HUES6 (cell line): ENCODE results near the gene TMC6.

ENCODE experiments used
- H3K27ac ChIP-seq: 2 replicates; pipeline ENCODE4 v1.7.0; 2013; ENCODE audit warnings: low read depth, mild to moderate bottlenecking, low read length, inconsistent platforms
- H3K27me3 ChIP-seq: 2 replicates; pipeline ENCODE4 v1.6.1; 2013; ENCODE audit warnings: low read length; ENCODE audit not compliant: control insufficient read depth, insufficient read depth
- H3K36me3 ChIP-seq: 2 replicates; pipeline ENCODE4 v1.6.1; 2013; ENCODE audit warnings: low read length; ENCODE audit not compliant: control insufficient read depth, insufficient read depth
- H3K4me1 ChIP-seq: 2 replicates; pipeline ENCODE4 v1.6.1; 2013; ENCODE audit warnings: low read length; ENCODE audit not compliant: control insufficient read depth, insufficient read depth
- H3K4me3 ChIP-seq: 2 replicates; pipeline ENCODE4 v1.5.1; 2013; ENCODE audit warnings: low read depth, low read length
- H3K9ac ChIP-seq: one replicate; pipeline ENCODE4 v1.6.1; 2013; ENCODE audit warnings: mild to moderate bottlenecking, low read length
- H3K9me3 ChIP-seq: 2 replicates; pipeline ENCODE4 v1.6.1; 2013; ENCODE audit warnings: low read depth, low read length; ENCODE audit not compliant: control insufficient read depth, insufficient read depth

The TMC6 gene

GRCh38 chr17:78151514-78152008 is 23.0 kb upstream of the TMC6 start:
- H3K4me3 ChIP-seq = no peak overlapping the region
- no peaks in the 10 kb centered on the region for H3K36me3 ChIP-seq
- peaks cover 6% of the 10 kb centered on the region for H3K4me1 ChIP-seq
- H3K9me3 ChIP-seq = no peaks in the 10 kb centered on the region
- H3K9ac ChIP-seq = no peak overlapping the region
- no peak overlapping the region for H3K27ac ChIP-seq
- no peaks in the 10 kb centered on the region for H3K27me3 ChIP-seq

- no peak overlapping the region for H3K9ac ChIP-seq
- H3K36me3 ChIP-seq = no peaks in the 10 kb centered on the region
- H3K4me1 ChIP-seq = peaks cover 6% of the 10 kb centered on the region
- no peaks in the 10 kb centered on the region for H3K27me3 ChIP-seq
- H3K9me3 ChIP-seq = no peaks in the 10 kb centered on the region
- H3K4me3 ChIP-seq = no peak overlapping the region
- no peak overlapping the region for H3K27ac ChIP-seq
Observed at GRCh38 chr17:78148286-78149016, 19.9 kb upstream of the TMC6 start.

GRCh38 chr17:78147315-78147998 is 18.9 kb upstream of the TMC6 start:
- H3K27ac ChIP-seq = no peak overlapping the region
- no peaks in the 10 kb centered on the region for H3K36me3 ChIP-seq
- no peaks in the 10 kb centered on the region for H3K27me3 ChIP-seq
- H3K9me3 ChIP-seq = no peaks in the 10 kb centered on the region
- H3K4me3 ChIP-seq = no peak overlapping the region
- no peak overlapping the region for H3K9ac ChIP-seq
- peaks cover 6% of the 10 kb centered on the region for H3K4me1 ChIP-seq

- no peak overlapping the region for H3K27ac ChIP-seq
- H3K27me3 ChIP-seq = no peaks in the 10 kb centered on the region
- H3K9me3 ChIP-seq = no peaks in the 10 kb centered on the region
- no peaks in the 10 kb centered on the region for H3K36me3 ChIP-seq
- H3K4me1 ChIP-seq = peaks cover 6% of the 10 kb centered on the region
- H3K9ac ChIP-seq = no peak overlapping the region
- H3K4me3 ChIP-seq = no peak overlapping the region
Observed at GRCh38 chr17:78146881-78147280, 18.3 kb upstream of the TMC6 start.

- H3K9ac ChIP-seq = no peak overlapping the region
- peaks cover 5% of the 10 kb centered on the region for H3K4me1 ChIP-seq
Observed at GRCh38 chr17:78146471-78146869, 17.9 kb upstream of the TMC6 start.

GRCh38 chr17:78144736-78145641 is 16.4 kb upstream of the TMC6 start:
- Histone ChIP-seq H3K9me3 (no peaks in the 10 kb centered on the region), H3K36me3 (no peaks in the 10 kb centered on the region), H3K4me1 (peaks cover 6% of the 10 kb centered on the region), H3K9ac (no peak overlapping the region), H3K27me3 (no peaks in the 10 kb centered on the region), H3K27ac (no peak overlapping the region), H3K4me3 (no peak overlapping the region)

More at GRCh38 chr17:78146471-78146869, 17.9 kb upstream of the TMC6 start:
- Histone ChIP-seq H3K27ac (no peak overlapping the region), H3K36me3 (no peaks in the 10 kb centered on the region), H3K27me3 (no peaks in the 10 kb centered on the region), H3K9me3 (no peaks in the 10 kb centered on the region), H3K4me3 (no peak overlapping the region)

- Histone ChIP-seq H3K9ac (no peak overlapping the region), H3K9me3 (no peaks in the 10 kb centered on the region), H3K27ac (no peak overlapping the region)
Observed at GRCh38 chr17:78144147-78144719, 15.7 kb upstream of the TMC6 start.

GRCh38 chr17:78143214-78144146 is 14.9 kb upstream of the TMC6 start:
- Histone ChIP-seq H3K9me3 (no peaks in the 10 kb centered on the region), H3K4me1 (peaks cover 16% of the 10 kb centered on the region), H3K36me3 (no peaks in the 10 kb centered on the region), H3K9ac (no peak overlapping the region), H3K27me3 (no peaks in the 10 kb centered on the region), H3K27ac (no peak overlapping the region), H3K4me3 (no peak overlapping the region)

More at GRCh38 chr17:78144147-78144719, 15.7 kb upstream of the TMC6 start:
- no peaks in the 10 kb centered on the region for H3K36me3 ChIP-seq
- no peaks in the 10 kb centered on the region for H3K27me3 ChIP-seq
- H3K4me1 ChIP-seq = peaks cover 9% of the 10 kb centered on the region
- no peak overlapping the region for H3K4me3 ChIP-seq

- H3K27me3 ChIP-seq = no peaks in the 10 kb centered on the region
- H3K9ac ChIP-seq = no peak overlapping the region
- peaks cover 21% of the 10 kb centered on the region for H3K4me1 ChIP-seq
- H3K9me3 ChIP-seq = no peaks in the 10 kb centered on the region
- H3K4me3 ChIP-seq = no peak overlapping the region
- no peaks in the 10 kb centered on the region for H3K36me3 ChIP-seq
- H3K27ac ChIP-seq = no peak overlapping the region
Observed at GRCh38 chr17:78142119-78142861, 13.7 kb upstream of the TMC6 start.
